MM.1S (cell line): ENCODE results near the gene AKR1C1.
"Not testable (repeated sequence)": the region's sequence is repeated elsewhere in the genome, so short reads cannot be mapped to it uniquely, and the experiment has no call there.

Source experiments
- DNase-seq: peaks from one replicate; pipeline ENCODE4 v3.0.0-alpha.2; 2015
- H2AFZ ChIP-seq: fragments of 300-600 bp; sonication (generic); 2 replicates; pipeline ENCODE4 v1.6.0; 2016; ENCODE audit warnings: antibody characterized with exemption, low read length
- H3F3A ChIP-seq: fragments of 300-600 bp; sonication (generic); 2 replicates; pipeline ENCODE4 v1.6.1; 2016; ENCODE audit warnings: mild to moderate bottlenecking, antibody characterized with exemption, low read length, moderate library complexity, mixed read lengths; ENCODE audit not compliant: insufficient read depth
- H3K27ac ChIP-seq: fragments of 300-600 bp; sonication (generic); 2 replicates; pipeline ENCODE4 v1.5.1; 2016; ENCODE audit warnings: mild to moderate bottlenecking, low read length
- H3K27me3 ChIP-seq: fragments of 300-600 bp; sonication (generic); replicated peaks from 2 replicates; pipeline ENCODE4 v1.6.0; 2016; ENCODE audit warnings: low read length; ENCODE audit not compliant: insufficient read depth
- H3K36me3 ChIP-seq: fragments of 300-600 bp; sonication (generic); replicated peaks from 2 replicates; pipeline ENCODE4 v1.6.1; 2016; ENCODE audit warnings: mild to moderate bottlenecking, low read length, mixed read lengths; ENCODE audit not compliant: insufficient read depth
- H3K4me1 ChIP-seq: fragments of 300-600 bp; sonication (generic); 2 replicates; pipeline ENCODE4 v1.6.1; 2016; ENCODE audit warnings: low read length, mixed read lengths
- H3K4me2 ChIP-seq: fragments of 300-600 bp; sonication (generic); 2 replicates; pipeline ENCODE4 v1.6.0; 2016; ENCODE audit warnings: low read depth, low read length
- H3K4me3 ChIP-seq: fragments of 300-600 bp; sonication (generic); 2 replicates; pipeline ENCODE4 v1.5.1; 2016; ENCODE audit warnings: low read length, mixed read lengths
- H3K79me2 ChIP-seq: fragments of 300-600 bp; sonication (generic); 2 replicates; pipeline ENCODE4 v1.6.1; 2016; ENCODE audit warnings: mixed run types, low read length, mixed read lengths
- H3K9ac ChIP-seq: fragments of 300-600 bp; sonication (generic); 2 replicates; pipeline ENCODE4 v1.6.1; 2016; ENCODE audit warnings: low read length, mixed read lengths
- H3K9me2 ChIP-seq: fragments of 300-600 bp; sonication (generic); replicated peaks from 2 replicates; pipeline ENCODE4 v1.6.1; 2016; ENCODE audit warnings: mild to moderate bottlenecking, low read length, mixed read lengths; ENCODE audit not compliant: insufficient read depth
- H3K9me3 ChIP-seq: fragments of 300-600 bp; sonication (generic); replicated peaks from 2 replicates; pipeline ENCODE4 v1.6.1; 2016; ENCODE audit warnings: mild to moderate bottlenecking, low read length, mixed read lengths; ENCODE audit not compliant: insufficient read depth
- H4K20me1 ChIP-seq: fragments of 300-600 bp; sonication (generic); 2 replicates; pipeline ENCODE4 v1.6.1; 2016; ENCODE audit warnings: mild to moderate bottlenecking, low read length, moderate library complexity, mixed read lengths; ENCODE audit not compliant: insufficient read depth
- EZH2 ChIP-seq: fragments of 300-600 bp; sonication (generic); optimal IDR thresholded peaks from 2 replicates; pipeline ENCODE3; 2017; ENCODE audit warnings: low read depth, mild to moderate bottlenecking, antibody characterized with exemption, low read length, mixed read lengths
- EZH2phosphoT487 ChIP-seq: fragments of 300-600 bp; sonication (generic); IDR thresholded peaks from 2 replicates; pipeline ENCODE4 v1.6.1; 2018; ENCODE audit warnings: antibody characterized with exemption, low read length
- TF ChIP-seq, protein P1 (sequence below): fragments of 300-600 bp; sonication (generic); IDR thresholded peaks from 2 replicates; pipeline ENCODE4 v1.5.1; 2016; ENCODE audit warnings: antibody characterized with exemption, low read length, mixed read lengths

AKR1C1 gene

GRCh38 chr10:4934391-4934987 lies 28.7 kb upstream of the AKR1C1 start:
- Histone ChIP-seq H3F3A (no peaks in the 10 kb centered on the region), H3K4me2 (no peak overlapping the region), H3K4me3 (no peak overlapping the region), H2AFZ (no peak overlapping the region), H3K27me3 (no peaks in the 10 kb centered on the region), H3K9me3 (no peaks in the 10 kb centered on the region), H3K27ac (no peak overlapping the region), H3K36me3 (no peaks in the 10 kb centered on the region), H3K9ac (no peak overlapping the region), H3K9me2 (no peaks in the 10 kb centered on the region), H3K4me1 (no peaks in the 10 kb centered on the region), H4K20me1 (no peaks in the 10 kb centered on the region), H3K79me2 (no peaks in the 10 kb centered on the region)
- no peak for DNase-seq
- TF ChIP-seq EZH2phosphoT487 (no peak), EZH2 (no peak)
- TF ChIP-seq, protein P1, sequence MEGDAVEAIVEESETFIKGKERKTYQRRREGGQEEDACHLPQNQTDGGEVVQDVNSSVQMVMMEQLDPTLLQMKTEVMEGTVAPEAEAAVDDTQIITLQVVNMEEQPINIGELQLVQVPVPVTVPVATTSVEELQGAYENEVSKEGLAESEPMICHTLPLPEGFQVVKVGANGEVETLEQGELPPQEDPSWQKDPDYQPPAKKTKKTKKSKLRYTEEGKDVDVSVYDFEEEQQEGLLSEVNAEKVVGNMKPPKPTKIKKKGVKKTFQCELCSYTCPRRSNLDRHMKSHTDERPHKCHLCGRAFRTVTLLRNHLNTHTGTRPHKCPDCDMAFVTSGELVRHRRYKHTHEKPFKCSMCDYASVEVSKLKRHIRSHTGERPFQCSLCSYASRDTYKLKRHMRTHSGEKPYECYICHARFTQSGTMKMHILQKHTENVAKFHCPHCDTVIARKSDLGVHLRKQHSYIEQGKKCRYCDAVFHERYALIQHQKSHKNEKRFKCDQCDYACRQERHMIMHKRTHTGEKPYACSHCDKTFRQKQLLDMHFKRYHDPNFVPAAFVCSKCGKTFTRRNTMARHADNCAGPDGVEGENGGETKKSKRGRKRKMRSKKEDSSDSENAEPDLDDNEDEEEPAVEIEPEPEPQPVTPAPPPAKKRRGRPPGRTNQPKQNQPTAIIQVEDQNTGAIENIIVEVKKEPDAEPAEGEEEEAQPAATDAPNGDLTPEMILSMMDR, result no peak

- no peaks in the 10 kb centered on the region for H3K4me1 ChIP-seq
- no peaks in the 10 kb centered on the region for H4K20me1 ChIP-seq
- H2AFZ ChIP-seq, result no peak overlapping the region
- no peak for DNase-seq
- no peaks in the 10 kb centered on the region for H3K79me2 ChIP-seq
- H3K4me2 ChIP-seq, result no peak overlapping the region
- H3K9me3 ChIP-seq, result no peaks in the 10 kb centered on the region
- no peak overlapping the region for H3K27ac ChIP-seq
- TF ChIP-seq, protein P1, result no peak
- TF ChIP-seq EZH2phosphoT487, result no peak
- no peak for TF ChIP-seq EZH2
- H3F3A ChIP-seq, result no peaks in the 10 kb centered on the region
- H3K9me2 ChIP-seq, result no peaks in the 10 kb centered on the region
- no peaks in the 10 kb centered on the region for H3K27me3 ChIP-seq
- H3K36me3 ChIP-seq, result no peaks in the 10 kb centered on the region
- H3K4me3 ChIP-seq, result no peak overlapping the region
- H3K9ac ChIP-seq, result no peak overlapping the region
Observed at GRCh38 chr10:4937346-4937745, 25.9 kb upstream of the AKR1C1 start.

GRCh38 chr10:4939224-4940072 lies 23.8 kb upstream of the AKR1C1 start:
- H3K4me2 ChIP-seq, result no peak overlapping the region
- no peaks in the 10 kb centered on the region for H3K9me3 ChIP-seq

DNA sequence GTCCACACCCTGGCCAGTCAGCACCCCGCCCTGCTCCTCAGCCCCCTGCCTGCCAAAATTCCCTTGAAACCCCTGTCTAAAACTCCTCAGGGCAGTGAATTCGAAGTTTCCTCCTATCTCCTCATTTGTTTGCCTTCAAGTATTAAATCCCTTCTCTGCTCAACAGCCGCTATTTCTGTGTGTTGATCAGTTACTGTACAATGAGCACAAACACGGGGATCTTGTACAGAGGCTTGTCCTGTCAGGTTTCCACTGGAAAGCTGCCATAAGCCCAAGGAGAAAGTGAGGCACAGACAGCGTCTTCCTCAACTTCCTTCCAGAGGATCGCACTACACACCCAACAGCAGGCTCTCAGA lies 23.2 kb upstream of the AKR1C1 start:
- H3K9me3 ChIP-seq, H4K20me1 ChIP-seq, H3K9ac ChIP-seq, H3K79me2 ChIP-seq, H3K27me3 ChIP-seq, H3K4me3 ChIP-seq, DNase-seq, H3K4me2 ChIP-seq, H3F3A ChIP-seq, H3K4me1 ChIP-seq, H3K36me3 ChIP-seq, H3K9me2 ChIP-seq, H3K27ac ChIP-seq, H2AFZ ChIP-seq: not testable (repeated sequence)

More at GRCh38 chr10:4939224-4940072, 23.8 kb upstream of the AKR1C1 start:
- H3K36me3 ChIP-seq, result no peaks in the 10 kb centered on the region
- H3K79me2 ChIP-seq, result no peaks in the 10 kb centered on the region
- no peak for TF ChIP-seq EZH2phosphoT487
- no peak for TF ChIP-seq EZH2
- TF ChIP-seq, protein P1, result no peak
- no peak overlapping the region for H3K9ac ChIP-seq
- H4K20me1 ChIP-seq, result no peaks in the 10 kb centered on the region
- no peaks in the 10 kb centered on the region for H3F3A ChIP-seq
- H2AFZ ChIP-seq, result no peak overlapping the region
- no peak overlapping the region for H3K27ac ChIP-seq
- H3K4me3 ChIP-seq, result no peak overlapping the region
- H3K9me2 ChIP-seq, result no peaks in the 10 kb centered on the region
- DNase-seq, result no peak
- H3K4me1 ChIP-seq, result no peaks in the 10 kb centered on the region
- no peaks in the 10 kb centered on the region for H3K27me3 ChIP-seq

- H3K4me1 ChIP-seq, H2AFZ ChIP-seq, H3K4me2 ChIP-seq: not testable (repeated sequence)
Observed at GRCh38 chr10:4940909-4941308, 22.3 kb upstream of the AKR1C1 start.

More at GRCh38 chr10:4940909-4941308, 22.3 kb upstream of the AKR1C1 start:
- H3K9ac ChIP-seq, H3K79me2 ChIP-seq, H3K9me3 ChIP-seq, H3F3A ChIP-seq, DNase-seq, H3K9me2 ChIP-seq, H3K36me3 ChIP-seq, H4K20me1 ChIP-seq, H3K4me3 ChIP-seq, H3K27ac ChIP-seq, H3K27me3 ChIP-seq: not testable (repeated sequence)
